Ovary (tissue), 3 donors: ENCODE data around the gene JSRP1.

ENCODE experiments used
- CTCF ChIP-seq, 3 donors: fragments of 450-650 bp in 2 of 3; fragments of 200-600 bp in 1 of 3; IDR thresholded peaks; one replicate each; pipeline versions ENCODE4 v1.5.1 to v1.8.0; 2016 to 2022; ENCODE audit warnings: antibody characterized with exemption in 3 of 3, mild to moderate bottlenecking in 1 of 3
- EP300 ChIP-seq: sonication (generic); formaldehyde crosslinking; IDR thresholded peaks from one replicate; pipeline ENCODE4 v1.6.1; 2017; ENCODE audit warnings: antibody characterized with exemption
- POLR2A ChIP-seq: fragments of 450-650 bp; IDR thresholded peaks from one replicate; pipeline ENCODE4 v1.6.1; 2017; ENCODE audit warnings: antibody characterized with exemption, mild to moderate bottlenecking, moderate library complexity
- donor health status: DM: no; HTN: no; CAD: no.

GRCh38 chr19:2260341-2260805, 4.2 kb upstream of the JSRP1 start:
- TF ChIP-seq CTCF (IDR thresholded peaks at IDR 0.05) (no peak), EP300 (no peak), POLR2A (no peak)
